Midbrain (tissue), 1 donor: Measurements from ENCODE around the gene GDAP2.
"Not testable (repeated sequence)": the region's sequence is repeated elsewhere in the genome, so short reads cannot be mapped to it uniquely, and the experiment has no call there.

ENCODE experiments used
- DNase-seq: peaks from one replicate; lab custom pipeline; 2025; lab: John Stamatoyannopoulos, UW

The GDAP2 gene

GRCh38 chr1:117929343-117930172 is at the start of gene GDAP2, which contains the start of gene WDR3:
GDAP2 (minus strand) TSS chr1:117929621; CDS start chr1:117920357, 9,264 bp downstream.
WDR3 (plus strand) TSS chr1:117929739; CDS start chr1:117933320, 3,581 bp downstream.
- peak; percentile 98 for DNase-seq

- DNase-seq, result no peak
Observed at GRCh38 chr1:117976381-117976780, 47.0 kb upstream of the GDAP2 start.

- DNase-seq, result no peak
Observed at GRCh38 chr1:117971777-117972176, 42.4 kb upstream of the GDAP2 start.

GRCh38 chr1:117970252-117970651 is 40.8 kb upstream of the GDAP2 start:
- DNase-seq, result no peak

- no peak for DNase-seq
Observed at GRCh38 chr1:117967881-117968280, 38.5 kb upstream of the GDAP2 start.

GRCh38 chr1:117967477-117967876 is 38.1 kb upstream of the GDAP2 start:
- no peak for DNase-seq

- no peak for DNase-seq
Observed at GRCh38 chr1:117964290-117965038, 35.0 kb upstream of the GDAP2 start.

- DNase-seq, result no peak
Observed at GRCh38 chr1:117959364-117959763, 29.9 kb upstream of the GDAP2 start.

- DNase-seq, result no peak
Observed at GRCh38 chr1:117952386-117952785, 23.0 kb upstream of the GDAP2 start.

- DNase-seq, result no peak
Observed at GRCh38 chr1:117942293-117942692, 12.9 kb upstream of the GDAP2 start.

GRCh38 chr1:117933769-117934168 is 4.3 kb upstream of the GDAP2 start:
- no peak for DNase-seq

GRCh38 chr1:117932576-117932975 is 3.2 kb upstream of the GDAP2 start:
- no peak for DNase-seq

- no peak for DNase-seq
Observed at GRCh38 chr1:117930484-117930883, 1.1 kb upstream of the GDAP2 start.

GRCh38 chr1:117930173-117930447 is 689 bp upstream of the GDAP2 start:
- DNase-seq, result no peak

- DNase-seq, result peak; percentile 48
Observed at GRCh38 chr1:117928881-117929342, 509 bp downstream of the GDAP2 start.

- DNase-seq, result no peak
Observed at GRCh38 chr1:117925981-117926380, 3.4 kb downstream of the GDAP2 start.

- DNase-seq, result not testable (repeated sequence)
Observed at GRCh38 chr1:117922717-117923116, 6.7 kb downstream of the GDAP2 start.

- no peak for DNase-seq
Observed at GRCh38 chr1:117921991-117922390, 7.4 kb downstream of the GDAP2 start.

- no peak for DNase-seq
Observed at GRCh38 chr1:117919376-117919775, 10.0 kb downstream of the GDAP2 start.

- DNase-seq, result no peak
Observed at GRCh38 chr1:117911051-117911450, 18.4 kb downstream of the GDAP2 start.

- no peak for DNase-seq
Observed at GRCh38 chr1:117905019-117905418, 24.4 kb downstream of the GDAP2 start.

- no peak for DNase-seq
Observed at GRCh38 chr1:117904485-117904884, 24.9 kb downstream of the GDAP2 start.

- no peak for DNase-seq
Observed at GRCh38 chr1:117902944-117903343, 26.5 kb downstream of the GDAP2 start.
